ENCODE results near the gene STK25. TPM values are rescaled to one million over a fixed set of nuclear protein-coding genes. Genes with fewer than 3 reads are reported as not detected.

The STK25 gene
- total and polyA plus RNA-seq, 2 of the 8 experiments (the other 6 are each of a cell fraction or from before 2014, with no cell fraction given), result 159 to 546 TPM

GRCh38 chr2:241465543-241465942, 42.8 kb downstream of the STK25 start (continued):
- TF ChIP-seq MAX (IDR thresholded peaks at IDR 0.05) (peak; percentile 34; the same call in 1 of the 2 replicates), E2F6 (IDR thresholded peaks at IDR 0.05) (peak; percentile 56)
